ENCODE measurements around the gene C1orf146. TPM values are rescaled to one million over a fixed set of nuclear protein-coding genes. Genes with fewer than 3 reads are reported as not detected.

The C1orf146 gene
- total RNA-seq, 2 donors from 2014 or later = not detected

- H3K9me3 ChIP-seq = no peaks in the 10 kb centered on the region
- H3K27me3 ChIP-seq = no peaks in the 10 kb centered on the region
- no peaks in the 10 kb centered on the region for H3K4me1 ChIP-seq
- H3K27ac ChIP-seq = no peak overlapping the region
- H3K4me3 ChIP-seq = no peak overlapping the region
- H3K9ac ChIP-seq (ENCODE audit: low read depth in 2 of 2, low read length in 2 of 2) = no peak overlapping the region
- DNase-seq = no peak
- no peaks in the 10 kb centered on the region for H3K36me3 ChIP-seq
- peak; percentile 54 for TF ChIP-seq CTCF (IDR thresholded peaks at IDR 0.05)
- intact Hi-C loops (cut with DNase I) = loop anchor here (5.0 kb wide), 1 partner anchor 294 kb away; no protein-coding TSS in a partner anchor
Observed at GRCh38 chr1:92291372-92291999, 73.8 kb downstream of the C1orf146 start.

Other genes with a start within 250 kb of the C1orf146 start
- gene EPHX4, start 187.9 kb upstream of the C1orf146 start, total RNA-seq = under 1 TPM; 0.17 to 0.40 TPM
- gene SETSIP, start 142.5 kb upstream of the C1orf146 start, total RNA-seq = not detected
- 1 to 10 TPM; 3.1 to 4.1 TPM for gene BTBD8, start 137.6 kb upstream of the C1orf146 start, total RNA-seq
- gene GLMN, start 81.1 kb downstream of the C1orf146 start, total RNA-seq = 1 to 10 TPM; 5.4 to 6.3 TPM
- 10 to 100 TPM; 16.7 to 23.5 TPM for gene RPAP2, start 81.1 kb downstream of the C1orf146 start, total RNA-seq